K562 (cell line): Measurements from ENCODE around the gene DSCAM. TPM values are rescaled to one million over a fixed set of nuclear protein-coding genes. Genes with fewer than 3 reads are reported as not detected.

Source experiments
- ATAC-seq: fragments of 200-7000 bp; cut with Tn5 transposase; 3 replicates; pipeline ENCODE4 v1.9.1; 2020; ENCODE audit warnings: moderate library complexity
- BruUV-seq: library from RNA; stranded (reverse); fragments of 400-500 nt; replicated peaks from 2 replicates; lab custom pipeline; 2021; lab: Mats Ljungman, UMichigan
- CTCF ChIA-PET: fragments of 300-600 bp; formaldehyde crosslinking; extraction: SDS; loops from one replicate; lab custom pipeline; 2021; ENCODE audit warnings: low intra/inter-chr PET ratio; lab: Yijun Ruan, JAX
- POLR2A ChIA-PET: fragments of 300-600, 350-650 bp; sonication (Branson Sonifier 250); formaldehyde crosslinking; extraction: SDS; loops from one replicate; lab custom pipeline; 2021; ENCODE audit warnings: antibody characterized with exemption, inconsistent platforms; lab: Yijun Ruan, JAX
- DNase-seq, 4 experiments: peaks; one replicate each; pipeline versions ENCODE4 v3.0.0 to v3.0.0-alpha.2; 2011 to 2018; ENCODE audit warnings: low spot score in 3 of 4, mixed read lengths in 3 of 4; ENCODE audit errors: extremely low read depth in 1 of 4
- FAIRE-seq: peaks from 2 replicates; lab custom pipeline; 2011; peaks lifted over from hg19 to GRCh38; lab: Jason Lieb, UNC
- H2AFZ ChIP-seq: 2 replicates; pipeline ENCODE4 v1.6.0; 2011; ENCODE audit warnings: low read depth, low read length, control low read depth, inconsistent platforms
- H3K27ac ChIP-seq: fragments of 200-600 bp; 3 replicates; pipeline ENCODE4 v1.8.0; 2011; ENCODE audit warnings: low read depth, mild to moderate bottlenecking, control low read depth, inconsistent platforms, low read length, moderate library complexity, mixed read lengths; ENCODE audit errors: extremely low read depth
- H3K27me3 ChIP-seq, 2 experiments: fragments of 300-600 bp in 1 of 2; 2 replicates in 1 of 2; 3 replicates in 1 of 2; pipeline versions ENCODE4 v1.6.0 to v1.8.0; 2011; ENCODE audit warnings: inconsistent platforms in 2 of 2, low read length in 2 of 2, mild to moderate bottlenecking in 1 of 2, mixed read lengths in 1 of 2, moderate library complexity in 1 of 2; ENCODE audit not compliant: control insufficient read depth in 2 of 2, insufficient read depth in 2 of 2
- H3K36me3 ChIP-seq: fragments of 300-600 bp; 3 replicates; pipeline ENCODE4 v1.8.0; 2011; ENCODE audit warnings: mild to moderate bottlenecking, low read length, inconsistent platforms; ENCODE audit not compliant: control insufficient read depth, insufficient read depth
- H3K4me1 ChIP-seq, 2 experiments: fragments of 200-600 bp in 1 of 2; replicated peaks in 1 of 2; 2 replicates in 1 of 2; 3 replicates in 1 of 2; pipeline versions ENCODE4 v1.5.1 to v1.8.0; 2011; ENCODE audit warnings: inconsistent platforms in 2 of 2, low read length in 2 of 2, mild to moderate bottlenecking in 1 of 2, mixed read lengths in 1 of 2, moderate library complexity in 1 of 2; ENCODE audit not compliant: control insufficient read depth in 2 of 2, insufficient read depth in 2 of 2
- H3K4me2 ChIP-seq: 2 replicates; pipeline ENCODE4 v1.6.1; 2011; ENCODE audit warnings: low read length, control low read depth, inconsistent platforms, mixed read lengths; ENCODE audit not compliant: insufficient read depth
- H3K4me3 ChIP-seq: fragments of 200-600 bp; sonication (generic), shearing (Covaris generic); 2 replicates; pipeline ENCODE4 v1.5.1; 2016; ENCODE audit warnings: control low read depth, inconsistent platforms
- H3K79me2 ChIP-seq: fragments of 200-600 bp; 3 replicates; pipeline ENCODE4 v1.8.0; 2011; ENCODE audit warnings: low read length, inconsistent platforms; ENCODE audit not compliant: control insufficient read depth, insufficient read depth
- H3K9ac ChIP-seq, 2 experiments: 2 replicates each; pipeline versions ENCODE4 v1.6.0 to v1.6.1; 2011; ENCODE audit warnings: low read depth in 2 of 2, low read length in 2 of 2, control low read depth in 1 of 2, inconsistent platforms in 1 of 2, mild to moderate bottlenecking in 1 of 2, mixed read lengths in 1 of 2; ENCODE audit not compliant: insufficient read depth in 1 of 2
- H3K9me1 ChIP-seq: one replicate; pipeline ENCODE4 v1.6.0; 2011; ENCODE audit warnings: inconsistent platforms, mild to moderate bottlenecking, low read length, moderate library complexity; ENCODE audit not compliant: control insufficient read depth, insufficient read depth
- H3K9me3 ChIP-seq: replicated peaks from 2 replicates; pipeline ENCODE4 v1.5.1; 2011; ENCODE audit warnings: low read depth, low read length, inconsistent platforms; ENCODE audit not compliant: control insufficient read depth, insufficient read depth
- H4K20me1 ChIP-seq: replicated peaks from 2 replicates; pipeline ENCODE4 v1.6.1; 2011; ENCODE audit warnings: low read length, inconsistent platforms, mixed read lengths; ENCODE audit not compliant: control insufficient read depth, insufficient read depth
- KDM2B ChIP-seq: fragments of 250-450 bp; sonication (Bioruptor Pico); IDR thresholded peaks from 2 replicates; pipeline ENCODE4 v1.8.0; 2021; ENCODE audit warnings: mild to moderate bottlenecking, moderate library complexity
- WGBS: fragments of 100-300 bp; shearing (Covaris generic); methylation state at CpG from one replicate; pipeline ENCODE4 v1.1.6; 2016; ENCODE audit warnings: low coverage, mixed read lengths; ENCODE audit not compliant: insufficient coverage; ENCODE audit errors: missing lambda C conversion rate; 5-methylcytosine and 5-hydroxymethylcytosine counted together
- in situ Hi-C: fragments of 300-500 bp; cut with MboI; formaldehyde crosslinking; loops from 4 replicates; pipeline ENCODE4 v1.15.0; 2018; ENCODE audit warnings: inconsistent platforms, mixed read lengths
- intact Hi-C: fragments of 100-400 bp; cut with micrococcal nuclease; formaldehyde crosslinking; loops from 2 replicates; pipeline ENCODE4 v1.14.2; 2022
- polyA plus RNA-seq, 8 experiments: library from polyadenylated mRNA; depleted of rRNA in 4 of 8; stranded (reverse) in 5 of 8; unstranded in 3 of 8; fragments of >200 nt; fragmentation: Nextera tagmentation in 2 of 8; fragmentation: Illumina TruSeq in 1 of 8; extraction: Ambion mirVana in 2 of 8; extraction: Trizol in 1 of 8; gene quantifications; 2 replicates each; pipeline versions ENCODE4 v1.2.1 to v1.2.3, GENCODE V29; 2011 to 2014; ENCODE audit warnings: inconsistent platforms in 1 of 8, missing spikeins in 1 of 8
- total RNA-seq, 7 experiments: library from RNA; depleted of rRNA in 6 of 7; stranded (reverse); fragments of >200 nt in 6 of 7; fragmentation: Illumina TruSeq in 2 of 7; extraction: Trizol in 2 of 7; gene quantifications; 2 replicates each; pipeline versions ENCODE4 v1.2.1 to v1.2.3, GENCODE V29; 2011 to 2021; ENCODE audit warnings: low replicate concordance in 1 of 7
- TF ChIP-seq, protein P1 (sequence below), 3 experiments: fragments of 200-800 bp in 1 of 3; fragments of 250-450 bp in 1 of 3; fragments of 450-650 bp in 1 of 3; sonication (Bioruptor Pico) in 1 of 3; sonication (Bioruptor generic) in 1 of 3; formaldehyde crosslinking in 1 of 3; IDR thresholded peaks; 2 replicates each; pipeline versions ENCODE4 v1.6.1 to v1.8.0; 2016 to 2022; ENCODE audit warnings: mild to moderate bottlenecking in 2 of 3, missing genetic modification characterization in 2 of 3, missing compliant biosample characterization in 1 of 3, moderate library complexity in 1 of 3

Gene DSCAM
- total and polyA plus RNA-seq, 9 of the 15 experiments (the other 6 are each of a cell fraction or from before 2014, with no cell fraction given), result not detected

DNA sequence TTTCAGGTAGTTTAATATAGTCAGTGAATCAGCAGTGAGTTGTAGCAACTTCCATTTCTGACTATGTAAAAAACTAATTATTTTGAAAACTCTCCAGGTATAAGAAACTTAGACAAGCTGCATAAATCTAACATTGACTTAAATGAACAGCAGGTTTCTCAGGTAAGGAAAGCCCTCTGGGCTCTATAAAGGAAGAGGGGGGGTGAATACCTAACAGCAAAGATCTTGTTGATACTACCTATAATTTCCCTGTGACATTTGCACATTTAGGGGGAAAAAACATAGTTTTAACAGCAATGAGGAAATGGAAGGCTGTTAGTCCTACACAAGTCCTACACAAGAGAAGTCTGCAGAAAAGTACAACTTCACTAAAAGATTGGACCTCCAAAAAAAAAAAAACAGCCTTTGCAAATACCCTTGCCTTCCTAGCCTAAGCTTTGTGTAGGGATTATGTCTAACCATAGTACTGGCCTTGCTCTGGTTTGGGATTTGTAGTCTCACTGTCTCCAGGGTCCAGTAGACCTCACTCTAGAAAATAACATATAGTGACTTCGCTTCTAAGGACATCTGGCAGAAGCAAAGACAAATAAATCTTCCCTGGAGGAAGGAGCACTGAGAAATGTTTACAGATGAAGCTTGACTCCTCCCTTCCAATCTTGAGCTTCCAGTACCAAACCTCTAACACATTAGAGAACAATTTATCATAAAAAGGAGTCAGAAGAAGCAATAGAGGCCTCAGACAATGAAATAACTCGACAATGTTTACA lies 459.8 kb downstream of the DSCAM start:
- Histone ChIP-seq H4K20me1 (no peaks in the 10 kb centered on the region), H3K9me3 (no peaks in the 10 kb centered on the region; the same call in none of the 2 replicates), H3K79me2 (no peaks in the 10 kb centered on the region), H3K4me1 (no peaks in the 10 kb centered on the region), H3K9me1 (no peaks in the 10 kb centered on the region), H3K4me2 (no peak overlapping the region), H3K27ac (no peak overlapping the region), H2AFZ (no peak overlapping the region), H3K4me3 (no peak overlapping the region), H3K36me3 (no peaks in the 10 kb centered on the region), H3K27me3 (no peaks in the 10 kb centered on the region; a peak in 1 of 5 replicates), H3K9ac (no peak overlapping the region)
- BruUV-seq, result no TSS peak
- DNase-seq, result no peak
- no peak for TF ChIP-seq KDM2B
- TF ChIP-seq, protein P1, sequence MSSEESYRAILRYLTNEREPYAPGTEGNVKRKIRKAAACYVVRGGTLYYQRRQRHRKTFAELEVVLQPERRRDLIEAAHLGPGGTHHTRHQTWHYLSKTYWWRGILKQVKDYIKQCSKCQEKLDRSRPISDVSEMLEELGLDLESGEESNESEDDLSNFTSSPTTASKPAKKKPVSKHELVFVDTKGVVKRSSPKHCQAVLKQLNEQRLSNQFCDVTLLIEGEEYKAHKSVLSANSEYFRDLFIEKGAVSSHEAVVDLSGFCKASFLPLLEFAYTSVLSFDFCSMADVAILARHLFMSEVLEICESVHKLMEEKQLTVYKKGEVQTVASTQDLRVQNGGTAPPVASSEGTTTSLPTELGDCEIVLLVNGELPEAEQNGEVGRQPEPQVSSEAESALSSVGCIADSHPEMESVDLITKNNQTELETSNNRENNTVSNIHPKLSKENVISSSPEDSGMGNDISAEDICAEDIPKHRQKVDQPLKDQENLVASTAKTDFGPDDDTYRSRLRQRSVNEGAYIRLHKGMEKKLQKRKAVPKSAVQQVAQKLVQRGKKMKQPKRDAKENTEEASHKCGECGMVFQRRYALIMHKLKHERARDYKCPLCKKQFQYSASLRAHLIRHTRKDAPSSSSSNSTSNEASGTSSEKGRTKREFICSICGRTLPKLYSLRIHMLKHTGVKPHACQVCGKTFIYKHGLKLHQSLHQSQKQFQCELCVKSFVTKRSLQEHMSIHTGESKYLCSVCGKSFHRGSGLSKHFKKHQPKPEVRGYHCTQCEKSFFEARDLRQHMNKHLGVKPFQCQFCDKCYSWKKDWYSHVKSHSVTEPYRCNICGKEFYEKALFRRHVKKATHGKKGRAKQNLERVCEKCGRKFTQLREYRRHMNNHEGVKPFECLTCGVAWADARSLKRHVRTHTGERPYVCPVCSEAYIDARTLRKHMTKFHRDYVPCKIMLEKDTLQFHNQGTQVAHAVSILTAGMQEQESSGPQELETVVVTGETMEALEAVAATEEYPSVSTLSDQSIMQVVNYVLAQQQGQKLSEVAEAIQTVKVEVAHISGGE (CRISPR knock-in tag; IDR thresholded peaks at IDR 0.05), result peak in 1 of 3 experiments; percentile 48; a peak in 1 of 6 replicates
- ChIA-PET CTCF (interaction anchor here (1.2 kb wide), 1 partner anchor 243 kb away, joined by 5 read pairs; no protein-coding TSS in a partner anchor), POLR2A (interaction anchor here (0.5 kb wide), 1 partner anchor 746 kb away, joined by 3 read pairs; no protein-coding TSS in a partner anchor)
- in situ Hi-C loops (no loop called here), intact Hi-C loops (loop anchor here (1.0 kb wide), 1 partner anchor 245 kb away; no protein-coding TSS in a partner anchor)
- ATAC-seq, result no peak
- WGBS, result 2% methylated on average over 2 of the region's 2 CpGs
- no peak for FAIRE-seq
